ENCODE data around the gene FIGNL2. TPM values are rescaled to one million over a fixed set of nuclear protein-coding genes. Genes with fewer than 3 reads are reported as not detected.

The FIGNL2 gene
- total RNA-seq, 1 experiment from 2014 or later = not detected

DNA sequence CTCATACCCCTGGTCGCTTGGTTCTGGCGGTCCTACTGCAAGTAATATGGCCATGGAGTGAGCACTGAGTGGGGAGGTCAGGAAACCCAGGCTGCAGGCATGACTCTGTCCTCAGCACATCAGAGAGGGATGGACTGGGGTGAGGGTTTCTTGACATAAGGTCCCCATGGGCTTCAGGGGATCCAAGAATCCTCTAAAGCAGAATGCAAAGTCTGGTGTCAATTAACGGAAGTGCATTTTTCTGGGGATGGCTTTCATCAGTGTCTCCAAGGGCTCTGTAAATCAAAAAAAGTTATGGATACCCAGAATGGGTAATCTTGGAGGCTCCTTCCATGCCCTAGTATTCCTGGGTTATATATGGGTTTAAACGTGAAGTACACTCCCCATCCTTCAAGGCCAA is 3.7 kb downstream of the FIGNL2 start:
- no peak overlapping the region for H3K4me2 ChIP-seq (ENCODE audit: low read length)
- peaks cover 42% of the 10 kb centered on the region for H3K27me3 ChIP-seq (ENCODE audit: low read length)
- ChIA-PET CTCF (no interaction called here), POLR2A (ENCODE audit: unreplicated experiment) (no interaction called here)
- no peaks in the 10 kb centered on the region for H3K9me3 ChIP-seq (ENCODE audit: low read length)
- no peak overlapping the region for H2AFZ ChIP-seq (ENCODE audit: low read length)
- BruUV-seq (replicated peaks) = no TSS peak
- no peaks in the 10 kb centered on the region for H3K36me3 ChIP-seq (ENCODE audit: low read depth, low read length)
- DNase-seq = no peak
- no peaks in the 10 kb centered on the region for H3K79me2 ChIP-seq (ENCODE audit: low read length)
- H3K9me2 ChIP-seq (replicated peaks; ENCODE audit: low read length) = no peaks in the 10 kb centered on the region
- intact Hi-C loops (cut with micrococcal nuclease) = no loop called here
- H4K20me1 ChIP-seq (ENCODE audit: low read length) = no peaks in the 10 kb centered on the region
- H3K4me3 ChIP-seq (ENCODE audit: low read length) = no peak overlapping the region
- H3F3A ChIP-seq (ENCODE audit: low read length, unreplicated experiment) = no peaks in the 10 kb centered on the region
- TF ChIP-seq EZH2phosphoT487 (IDR thresholded peaks at IDR 0.05; ENCODE audit: borderline replicate concordance, low read length) = no peak
- TF ChIP-seq EZH2 (IDR thresholded peaks at IDR 0.05; ENCODE audit: low read length, unreplicated experiment) = no peak
- TF ChIP-seq, protein P1, sequence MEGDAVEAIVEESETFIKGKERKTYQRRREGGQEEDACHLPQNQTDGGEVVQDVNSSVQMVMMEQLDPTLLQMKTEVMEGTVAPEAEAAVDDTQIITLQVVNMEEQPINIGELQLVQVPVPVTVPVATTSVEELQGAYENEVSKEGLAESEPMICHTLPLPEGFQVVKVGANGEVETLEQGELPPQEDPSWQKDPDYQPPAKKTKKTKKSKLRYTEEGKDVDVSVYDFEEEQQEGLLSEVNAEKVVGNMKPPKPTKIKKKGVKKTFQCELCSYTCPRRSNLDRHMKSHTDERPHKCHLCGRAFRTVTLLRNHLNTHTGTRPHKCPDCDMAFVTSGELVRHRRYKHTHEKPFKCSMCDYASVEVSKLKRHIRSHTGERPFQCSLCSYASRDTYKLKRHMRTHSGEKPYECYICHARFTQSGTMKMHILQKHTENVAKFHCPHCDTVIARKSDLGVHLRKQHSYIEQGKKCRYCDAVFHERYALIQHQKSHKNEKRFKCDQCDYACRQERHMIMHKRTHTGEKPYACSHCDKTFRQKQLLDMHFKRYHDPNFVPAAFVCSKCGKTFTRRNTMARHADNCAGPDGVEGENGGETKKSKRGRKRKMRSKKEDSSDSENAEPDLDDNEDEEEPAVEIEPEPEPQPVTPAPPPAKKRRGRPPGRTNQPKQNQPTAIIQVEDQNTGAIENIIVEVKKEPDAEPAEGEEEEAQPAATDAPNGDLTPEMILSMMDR (conservative IDR thresholded peaks at IDR 0.05; ENCODE audit: low read depth, low read length) = no peak
- no peak for ATAC-seq
- no peak overlapping the region for H3K27ac ChIP-seq (ENCODE audit: low read length)
- no peaks in the 10 kb centered on the region for H3K4me1 ChIP-seq (ENCODE audit: insufficient read depth, low read length)
- H3K9ac ChIP-seq (ENCODE audit: low read length) = no peak overlapping the region

DNA sequence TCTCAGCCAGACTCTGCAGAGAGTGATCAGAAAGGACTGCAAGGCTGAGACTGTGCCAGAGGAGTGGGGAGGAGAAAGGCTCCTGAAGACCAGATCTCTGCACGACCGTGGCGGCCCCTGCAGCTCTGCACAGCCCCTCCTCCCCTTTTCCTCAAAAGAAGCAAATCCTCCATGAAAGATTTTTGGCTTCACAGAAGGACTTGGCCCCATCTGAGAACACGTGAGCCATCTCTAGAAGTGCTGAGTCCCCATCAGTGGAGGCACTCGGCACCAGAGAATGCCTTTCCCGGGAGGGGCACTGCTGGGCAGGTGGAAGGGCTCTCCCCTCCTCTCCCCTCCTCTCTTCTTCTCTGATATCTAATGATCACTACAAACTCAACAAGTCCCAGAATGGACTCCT is 6.8 kb downstream of the FIGNL2 start:
- TF ChIP-seq, protein P1 (conservative IDR thresholded peaks at IDR 0.05; ENCODE audit: low read depth, low read length) = no peak
- no peak for TF ChIP-seq EZH2 (IDR thresholded peaks at IDR 0.05; ENCODE audit: low read length, unreplicated experiment)
- no peak for TF ChIP-seq EZH2phosphoT487 (IDR thresholded peaks at IDR 0.05; ENCODE audit: borderline replicate concordance, low read length)
- Histone ChIP-seq H3K9me3 (ENCODE audit: low read length) (no peaks in the 10 kb centered on the region), H3K9me2 (replicated peaks; ENCODE audit: low read length) (no peaks in the 10 kb centered on the region), H4K20me1 (ENCODE audit: low read length) (no peaks in the 10 kb centered on the region), H3K4me2 (ENCODE audit: low read length) (no peak overlapping the region), H3K4me1 (ENCODE audit: insufficient read depth, low read length) (no peaks in the 10 kb centered on the region), H3F3A (ENCODE audit: low read length, unreplicated experiment) (no peaks in the 10 kb centered on the region), H3K27me3 (ENCODE audit: low read length) (peaks cover 36% of the 10 kb centered on the region), H3K4me3 (ENCODE audit: low read length) (no peak overlapping the region), H3K79me2 (ENCODE audit: low read length) (no peaks in the 10 kb centered on the region), H3K36me3 (ENCODE audit: low read depth, low read length) (no peaks in the 10 kb centered on the region), H2AFZ (ENCODE audit: low read length) (no peak overlapping the region), H3K27ac (ENCODE audit: low read length) (no peak overlapping the region), H3K9ac (ENCODE audit: low read length) (no peak overlapping the region)
- BruUV-seq (replicated peaks) = no TSS peak
- ATAC-seq (no peak), DNase-seq (no peak)
- ChIA-PET CTCF (no interaction called here), POLR2A (ENCODE audit: unreplicated experiment) (no interaction called here)
- intact Hi-C loops (cut with micrococcal nuclease) = no loop called here

DNA sequence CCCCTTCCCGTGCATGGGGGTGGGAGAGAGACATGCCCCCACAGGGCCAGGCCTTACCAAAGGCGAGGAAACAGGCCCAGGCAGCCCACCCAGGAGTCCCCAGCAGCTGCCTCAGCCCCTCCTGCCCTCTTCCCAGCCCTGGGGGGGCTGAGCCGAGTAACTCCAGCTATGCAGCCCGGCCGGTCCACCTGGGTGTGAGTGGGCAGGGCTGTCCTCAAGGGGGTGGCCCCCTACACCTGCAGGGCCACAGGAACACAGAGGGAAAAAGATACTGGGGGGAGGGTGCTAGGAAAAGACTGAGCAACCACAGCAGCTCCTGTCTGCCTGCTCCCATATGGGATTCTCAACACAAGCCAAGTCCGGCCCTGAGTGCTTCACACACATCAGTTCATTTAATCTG is 7.6 kb downstream of the FIGNL2 start:
- H2AFZ ChIP-seq (ENCODE audit: low read length) = no peak overlapping the region
- H3K4me1 ChIP-seq (ENCODE audit: insufficient read depth, low read length) = peaks cover 4% of the 10 kb centered on the region; the same call in 1 of the 2 replicates
- ATAC-seq = no peak

More for the DNA sequence above, 7.6 kb downstream of the FIGNL2 start:
- ChIA-PET POLR2A (ENCODE audit: unreplicated experiment) (no interaction called here), CTCF (no interaction called here)
- Histone ChIP-seq H3K27me3 (ENCODE audit: low read length) (peaks cover 36% of the 10 kb centered on the region), H3K9me3 (ENCODE audit: low read length) (no peaks in the 10 kb centered on the region), H3K36me3 (ENCODE audit: low read depth, low read length) (no peaks in the 10 kb centered on the region), H3K9me2 (replicated peaks; ENCODE audit: low read length) (no peaks in the 10 kb centered on the region), H3F3A (ENCODE audit: low read length, unreplicated experiment) (no peaks in the 10 kb centered on the region), H3K79me2 (ENCODE audit: low read length) (no peaks in the 10 kb centered on the region), H4K20me1 (ENCODE audit: low read length) (no peaks in the 10 kb centered on the region), H3K4me3 (ENCODE audit: low read length) (no peak overlapping the region), H3K27ac (ENCODE audit: low read length) (no peak overlapping the region), H3K9ac (ENCODE audit: low read length) (no peak overlapping the region), H3K4me2 (ENCODE audit: low read length) (no peak overlapping the region)
- BruUV-seq (replicated peaks) = no TSS peak
- no peak for DNase-seq
- TF ChIP-seq, protein P1 (conservative IDR thresholded peaks at IDR 0.05; ENCODE audit: low read depth, low read length) = no peak
- TF ChIP-seq EZH2phosphoT487 (IDR thresholded peaks at IDR 0.05; ENCODE audit: borderline replicate concordance, low read length) (no peak), EZH2 (IDR thresholded peaks at IDR 0.05; ENCODE audit: low read length, unreplicated experiment) (no peak)
- intact Hi-C loops (cut with micrococcal nuclease) = no loop called here

Data from PC-3 (cell line).